Panc1 (cell line): ENCODE measurements around the gene RIPK3.

Source experiments
- TCF7L2 ChIP-seq: IDR thresholded peaks from 2 replicates; pipeline ENCODE4 v1.6.1; 2011; ENCODE audit warnings: mild to moderate bottlenecking, low read depth, low read length, inconsistent platforms
- TF ChIP-seq, protein P1 (sequence below): fragments of 450-650 bp; IDR thresholded peaks from 2 replicates; pipeline ENCODE4 v1.5.1; 2017; ENCODE audit warnings: mild to moderate bottlenecking

DNA sequence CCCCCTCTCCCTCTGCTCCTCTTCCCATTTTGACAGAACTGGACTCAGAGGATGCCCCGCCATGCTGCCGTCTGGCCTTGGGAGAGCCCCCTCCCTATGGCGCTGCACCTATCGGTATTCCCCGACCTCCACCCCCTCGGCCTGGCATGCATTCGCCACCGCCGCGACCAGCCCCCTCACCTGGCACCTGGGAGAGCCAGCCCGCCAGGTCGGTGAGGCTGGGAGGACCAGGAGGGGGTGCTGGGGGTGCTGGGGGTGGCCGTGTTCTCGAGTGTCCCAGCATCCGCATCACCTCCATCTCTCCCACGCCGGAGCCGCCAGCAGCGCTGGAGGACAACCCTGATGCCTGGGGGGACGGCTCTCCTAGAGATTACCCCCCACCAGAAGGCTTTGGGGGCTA, 29.7 kb upstream of the RIPK3 start:
- TF ChIP-seq, protein P1, sequence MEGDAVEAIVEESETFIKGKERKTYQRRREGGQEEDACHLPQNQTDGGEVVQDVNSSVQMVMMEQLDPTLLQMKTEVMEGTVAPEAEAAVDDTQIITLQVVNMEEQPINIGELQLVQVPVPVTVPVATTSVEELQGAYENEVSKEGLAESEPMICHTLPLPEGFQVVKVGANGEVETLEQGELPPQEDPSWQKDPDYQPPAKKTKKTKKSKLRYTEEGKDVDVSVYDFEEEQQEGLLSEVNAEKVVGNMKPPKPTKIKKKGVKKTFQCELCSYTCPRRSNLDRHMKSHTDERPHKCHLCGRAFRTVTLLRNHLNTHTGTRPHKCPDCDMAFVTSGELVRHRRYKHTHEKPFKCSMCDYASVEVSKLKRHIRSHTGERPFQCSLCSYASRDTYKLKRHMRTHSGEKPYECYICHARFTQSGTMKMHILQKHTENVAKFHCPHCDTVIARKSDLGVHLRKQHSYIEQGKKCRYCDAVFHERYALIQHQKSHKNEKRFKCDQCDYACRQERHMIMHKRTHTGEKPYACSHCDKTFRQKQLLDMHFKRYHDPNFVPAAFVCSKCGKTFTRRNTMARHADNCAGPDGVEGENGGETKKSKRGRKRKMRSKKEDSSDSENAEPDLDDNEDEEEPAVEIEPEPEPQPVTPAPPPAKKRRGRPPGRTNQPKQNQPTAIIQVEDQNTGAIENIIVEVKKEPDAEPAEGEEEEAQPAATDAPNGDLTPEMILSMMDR: no peak
- TF ChIP-seq TCF7L2: no peak
